Measurements from ENCODE around the gene IGF1R.

Gene IGF1R

DNA sequence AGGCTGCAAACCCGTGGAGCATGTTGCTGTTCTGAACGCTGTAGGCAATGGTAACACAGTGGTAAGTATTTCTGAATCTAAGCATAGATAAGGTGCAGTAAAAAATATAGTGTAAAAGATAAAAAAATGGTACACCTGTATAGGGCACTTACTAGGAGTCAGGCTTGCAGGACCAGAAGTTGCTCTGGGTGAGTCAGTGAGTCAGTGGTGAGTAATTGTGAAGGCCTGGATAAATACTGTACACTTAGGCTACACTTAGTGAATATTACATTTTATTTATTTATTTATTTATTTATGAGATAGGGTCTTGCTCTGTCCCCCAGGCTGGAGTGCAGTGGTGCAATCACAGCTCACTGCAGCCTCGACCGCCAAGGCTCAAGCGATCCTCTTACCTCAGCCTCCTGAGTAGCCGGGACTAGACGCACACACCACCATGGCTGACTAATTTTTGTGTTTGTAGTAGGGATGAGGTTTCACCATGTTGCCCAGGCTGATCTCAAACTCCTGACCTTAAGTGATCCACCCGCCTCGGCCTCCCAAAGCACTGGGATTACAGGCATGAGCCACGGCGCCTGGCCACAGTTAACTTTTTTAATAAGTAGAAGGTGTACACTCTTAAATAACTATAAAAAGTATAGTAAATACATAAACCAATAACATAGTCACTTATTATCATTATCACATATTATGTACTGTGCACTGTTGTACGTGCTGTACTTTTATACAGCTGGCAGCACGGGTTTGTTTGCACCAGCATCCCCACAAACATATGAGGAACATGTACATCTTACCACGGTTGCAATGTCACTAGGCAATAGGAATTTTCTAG is 155.1 kb downstream of the IGF1R start:
- no peak for DNase-seq

DNA sequence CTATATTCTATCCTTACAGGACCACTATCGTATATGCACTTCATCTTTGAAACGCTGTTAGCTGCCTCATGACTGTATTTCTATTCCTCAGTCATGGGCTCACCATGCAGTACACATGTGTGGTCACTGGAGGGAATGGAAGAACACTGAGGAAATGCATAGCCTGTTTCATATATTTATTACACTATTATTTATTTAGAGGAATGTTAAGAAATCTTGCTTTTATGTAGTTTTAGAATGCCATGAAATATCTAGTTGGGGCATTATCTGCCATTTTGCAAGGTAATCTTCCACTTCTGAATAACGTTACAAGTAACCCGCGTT is 155.7 kb downstream of the IGF1R start:
- DNase-seq, result no peak

DNA sequence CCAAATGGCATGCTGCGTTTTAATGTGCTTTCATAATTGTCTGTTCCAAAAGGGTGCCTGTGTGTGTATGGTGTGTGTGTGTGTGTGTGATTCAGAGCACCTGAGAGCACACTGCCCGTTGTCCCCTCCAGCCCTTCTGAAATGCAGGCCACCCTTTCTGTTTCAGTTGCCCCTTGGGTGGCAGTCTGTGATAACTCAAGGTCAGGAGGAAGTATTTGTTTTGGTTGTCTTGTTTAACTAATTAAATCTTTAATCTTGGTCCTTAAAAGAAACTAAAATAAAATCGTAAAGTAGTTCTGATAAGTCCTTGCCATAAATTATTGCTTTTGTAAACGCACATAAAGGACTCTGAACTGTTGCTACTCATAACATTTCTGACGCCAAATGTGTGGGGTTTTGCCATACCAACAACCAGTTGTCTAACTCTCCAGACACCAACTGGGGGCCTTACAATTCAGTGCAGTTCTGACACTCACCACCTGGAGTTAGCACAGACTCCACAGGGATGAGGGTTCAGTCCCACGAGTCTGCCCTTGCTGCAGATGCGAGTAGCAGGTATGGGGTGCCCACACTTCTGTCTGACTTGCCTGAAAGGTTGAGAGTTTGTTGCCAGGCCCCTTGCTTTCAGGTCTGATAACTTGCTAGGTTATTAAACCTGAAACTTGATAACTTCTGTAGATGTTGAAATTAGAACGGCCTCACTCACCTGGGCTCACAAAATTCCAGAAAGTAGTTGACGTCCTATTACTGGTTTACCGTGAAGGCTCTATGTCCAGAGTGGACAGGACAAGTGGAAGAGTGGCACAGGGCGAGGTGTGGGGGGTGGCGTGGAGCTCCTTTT is 157.3 kb downstream of the IGF1R start:
- no peak for DNase-seq

DNA sequence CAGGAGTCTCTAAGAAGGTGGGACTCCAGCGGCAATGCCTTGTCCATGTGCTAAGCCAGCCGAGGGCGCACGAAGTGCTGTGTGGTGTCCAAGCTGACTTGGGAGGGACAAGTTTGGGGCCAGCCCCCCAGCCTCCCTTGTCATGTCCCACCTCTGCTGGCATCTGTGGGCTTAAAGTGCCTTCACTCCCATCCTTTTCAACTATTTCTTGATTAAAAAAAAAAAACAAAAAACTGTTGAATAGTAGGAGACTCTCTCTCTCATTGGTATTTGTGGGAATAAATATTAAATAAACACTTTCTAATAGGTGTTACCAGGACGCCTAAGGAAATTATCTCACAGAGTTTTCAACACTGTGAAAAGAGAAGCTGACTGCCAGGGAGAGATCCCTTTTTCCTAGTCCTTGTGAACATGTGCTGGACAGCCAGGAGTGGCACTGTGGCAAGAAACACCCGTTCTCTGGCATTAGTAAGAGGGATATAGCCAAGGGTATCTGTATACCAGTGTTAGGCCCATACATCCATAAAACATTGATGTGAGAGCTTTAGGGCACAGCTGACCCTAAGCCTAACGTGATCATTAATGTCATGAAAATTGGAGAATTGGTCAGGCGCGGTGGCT is 158.0 kb downstream of the IGF1R start:
- no peak for DNase-seq

DNA sequence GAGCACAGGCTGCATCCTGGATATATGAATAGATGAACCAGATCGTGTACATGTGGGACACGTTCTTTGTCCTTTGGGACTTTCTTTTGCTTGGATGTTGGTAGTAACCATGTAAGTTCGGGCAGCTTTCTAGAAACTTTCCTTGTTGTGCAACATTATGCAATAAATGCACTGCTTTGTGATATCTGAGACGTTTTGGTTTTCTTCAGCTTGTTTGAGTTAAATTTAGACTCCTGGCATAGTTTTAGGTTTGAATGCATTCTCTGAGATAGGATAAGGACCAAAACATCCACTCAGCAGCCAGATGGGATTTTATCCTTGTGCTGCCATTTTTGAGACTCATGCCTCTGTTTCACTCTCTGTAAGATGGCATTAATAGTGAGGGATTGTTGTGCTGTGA is 158.9 kb downstream of the IGF1R start:
- no peak for DNase-seq

DNA sequence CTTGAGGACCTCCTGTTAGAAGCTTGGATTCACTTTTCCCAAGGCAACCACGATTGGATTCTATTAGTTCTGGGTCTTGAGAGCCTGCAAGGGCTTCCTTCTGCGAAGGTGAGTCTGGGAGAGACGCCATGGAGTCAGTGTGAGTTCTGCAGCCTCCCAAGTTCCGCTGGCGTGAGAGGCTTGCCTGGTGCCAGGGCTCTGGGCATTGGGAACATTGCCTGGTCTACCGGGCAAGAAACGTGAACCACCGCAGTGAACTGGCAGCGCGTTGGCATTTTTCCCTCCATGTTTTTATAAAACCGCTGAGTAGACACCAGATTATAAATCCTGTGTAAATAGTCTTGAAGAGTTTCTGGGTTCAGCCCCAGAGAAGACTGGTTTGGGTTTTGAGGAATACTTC is 160.9 kb downstream of the IGF1R start:
- peak; percentile 21 for DNase-seq

DNA sequence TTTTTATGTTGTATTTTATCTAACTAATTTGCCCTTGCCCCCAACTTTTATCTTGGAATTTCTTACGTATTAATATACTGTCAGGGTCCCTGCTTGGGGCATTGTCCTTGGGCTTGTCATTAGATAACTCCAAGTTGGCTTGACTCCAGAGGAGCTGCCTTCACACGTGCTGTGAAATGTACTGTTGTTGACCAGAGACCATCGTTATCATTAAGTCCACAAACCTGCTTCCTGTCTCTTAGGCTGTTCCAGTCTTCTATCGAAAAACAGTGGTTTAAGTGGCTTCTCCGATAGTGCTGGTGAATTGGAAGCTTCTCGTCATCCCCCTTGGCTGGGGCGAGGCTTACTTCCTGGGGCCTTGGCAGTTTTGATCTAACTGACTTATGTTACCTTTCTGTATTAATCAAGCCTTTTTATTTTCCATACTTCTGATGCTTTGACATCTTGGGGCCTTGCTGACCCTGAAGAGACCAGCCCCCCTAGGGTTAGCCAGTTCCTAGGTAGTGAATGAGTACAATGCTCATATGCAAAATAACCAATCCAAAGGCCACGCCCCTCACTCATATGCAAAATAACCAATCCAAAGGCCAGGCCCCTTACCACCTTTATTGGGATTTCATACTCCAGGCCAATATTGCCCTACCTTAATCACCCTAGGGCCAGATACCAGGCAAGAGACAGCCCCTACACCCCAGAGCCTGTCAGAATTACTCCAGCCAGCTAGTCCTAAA is 164.5 kb downstream of the IGF1R start:
- DNase-seq, result no peak

DNA sequence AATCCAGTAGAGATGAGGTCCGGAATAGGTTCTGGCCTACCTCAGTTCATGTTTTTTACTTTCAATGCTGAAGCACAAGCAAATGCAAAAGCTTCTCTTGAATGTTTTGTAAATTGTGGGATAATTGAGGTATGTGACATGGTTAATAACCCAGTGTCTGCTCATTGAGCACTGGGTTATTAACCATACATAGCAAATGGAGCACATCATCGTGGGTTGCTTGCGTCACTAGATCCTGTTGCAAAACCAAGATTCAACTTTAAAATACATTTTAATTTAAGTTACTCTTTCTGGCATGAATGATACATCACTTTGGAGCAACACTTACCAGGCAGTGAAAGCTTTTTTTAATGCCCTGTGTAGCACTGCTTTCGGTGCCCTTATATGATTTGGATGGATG is 165.6 kb downstream of the IGF1R start:
- no peak for DNase-seq

DNA sequence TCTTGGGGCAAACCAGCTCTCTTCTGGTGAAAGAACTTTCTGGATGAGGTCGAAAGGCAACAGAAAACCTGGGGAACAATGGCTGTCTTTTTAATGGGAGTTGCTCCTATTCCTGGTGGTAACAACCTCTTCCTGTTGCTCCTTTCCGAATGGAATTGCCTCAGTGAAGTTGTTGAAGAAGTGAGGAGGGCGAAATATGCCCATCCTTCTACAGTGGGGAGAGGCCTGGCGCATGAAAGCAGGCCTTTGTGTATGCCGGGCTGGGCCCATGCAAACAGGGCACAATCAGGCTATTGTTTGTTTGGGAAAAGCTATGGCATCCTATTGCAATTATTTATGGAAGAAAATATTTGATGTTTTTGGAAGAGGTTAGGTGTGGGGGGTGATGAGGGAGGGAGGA is 166.9 kb downstream of the IGF1R start:
- peak; percentile 78 for DNase-seq

DNA sequence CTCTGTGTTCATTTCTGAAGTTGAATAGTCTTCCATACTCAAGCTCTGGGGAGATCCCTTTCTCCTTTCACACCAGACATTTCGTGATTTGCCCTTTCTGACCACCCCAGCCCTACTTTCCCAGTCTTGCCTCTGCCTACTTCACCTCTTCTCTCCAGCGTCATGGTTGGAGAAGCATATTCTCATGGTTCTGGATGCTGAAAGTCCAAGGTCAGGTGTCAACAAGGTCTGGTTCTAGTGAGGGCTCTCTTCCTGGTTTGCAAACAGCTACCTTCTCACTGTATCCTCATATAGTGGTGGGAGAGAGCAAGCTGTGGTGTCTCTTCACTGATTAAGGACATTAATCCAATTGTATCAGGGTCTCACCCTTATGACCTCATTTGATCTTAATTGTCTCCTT is 169.4 kb downstream of the IGF1R start:
- DNase-seq, result no peak

DNA sequence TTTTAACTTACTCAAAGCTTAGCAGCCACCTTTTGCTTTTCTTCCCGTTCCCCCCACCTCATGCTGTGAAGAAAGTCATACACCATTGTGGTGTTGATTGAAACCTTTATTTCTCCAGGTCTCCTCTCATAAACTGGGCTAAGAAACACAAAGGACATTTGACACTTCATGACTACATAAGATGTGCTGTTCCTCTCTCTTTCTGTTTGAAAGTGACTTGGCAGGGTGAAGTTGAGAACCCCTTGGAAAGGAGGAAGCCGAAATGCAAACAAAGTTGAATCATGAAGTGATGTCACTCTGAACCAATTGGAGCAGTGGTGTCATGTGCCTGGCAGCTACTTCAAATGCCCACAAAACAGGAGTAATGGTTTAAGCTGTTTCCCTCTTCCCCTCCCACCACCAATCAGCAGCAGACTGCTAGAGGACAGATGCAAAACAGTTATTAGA is 174.7 kb downstream of the IGF1R start:
- no peak for DNase-seq

DNA sequence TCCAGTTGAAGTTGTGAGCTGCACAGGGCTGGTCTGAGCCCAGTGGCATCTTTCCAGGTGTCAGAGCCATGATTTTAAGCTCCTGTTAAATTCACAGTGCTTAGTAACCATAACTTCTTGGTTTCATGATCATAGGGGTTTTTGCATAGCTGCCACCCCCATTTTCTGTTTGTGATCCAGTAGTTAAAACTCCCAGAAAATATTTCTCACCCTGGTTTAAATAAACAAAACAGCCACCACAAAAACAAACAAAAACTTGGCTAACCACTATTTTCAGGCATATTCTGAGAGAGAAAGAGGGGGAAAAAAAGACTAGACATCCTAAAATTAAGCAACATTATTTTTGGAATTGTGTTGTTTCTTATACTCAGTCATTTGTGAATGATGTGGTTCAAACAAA is 175.3 kb downstream of the IGF1R start:
- no peak for DNase-seq

DNA sequence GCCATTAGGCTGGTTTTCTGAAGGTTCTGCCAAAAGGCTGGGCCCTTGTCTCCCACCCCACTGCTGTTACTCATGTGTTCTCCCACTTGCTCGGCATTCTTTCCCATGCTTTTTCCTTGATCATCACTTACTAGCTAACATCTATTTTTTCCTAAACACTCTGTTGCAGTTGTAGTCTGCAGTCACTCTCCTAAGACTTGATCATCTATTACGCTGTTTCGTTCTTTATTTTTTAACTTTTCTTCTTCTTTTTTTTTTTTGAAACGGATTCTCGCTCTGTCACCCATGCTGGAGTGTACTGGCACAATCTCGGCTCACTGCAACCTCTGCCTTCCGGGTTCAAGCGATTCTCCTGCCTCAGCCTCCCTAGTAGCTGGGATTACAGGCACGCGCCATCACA is 176.3 kb downstream of the IGF1R start:
- DNase-seq, result no peak

DNA sequence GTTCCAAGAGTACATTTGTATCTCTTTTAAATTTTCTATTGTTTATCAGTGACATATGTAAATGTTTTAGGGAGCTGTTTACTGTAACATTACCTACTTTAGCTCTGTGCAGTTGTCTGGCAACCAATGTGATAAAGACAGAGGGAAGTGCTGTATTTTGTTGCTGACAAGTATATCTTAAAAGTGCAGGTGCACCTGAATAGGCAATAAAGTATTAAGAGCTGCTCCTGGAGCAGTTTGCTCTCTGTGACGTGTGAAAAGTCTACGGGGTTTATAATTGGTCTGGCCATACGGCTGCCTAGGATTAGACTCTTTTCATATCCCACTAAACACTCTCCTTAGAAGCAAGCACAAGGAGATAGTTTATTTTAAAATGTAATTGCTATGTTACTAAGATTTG is 178.3 kb downstream of the IGF1R start:
- no peak for DNase-seq

DNA sequence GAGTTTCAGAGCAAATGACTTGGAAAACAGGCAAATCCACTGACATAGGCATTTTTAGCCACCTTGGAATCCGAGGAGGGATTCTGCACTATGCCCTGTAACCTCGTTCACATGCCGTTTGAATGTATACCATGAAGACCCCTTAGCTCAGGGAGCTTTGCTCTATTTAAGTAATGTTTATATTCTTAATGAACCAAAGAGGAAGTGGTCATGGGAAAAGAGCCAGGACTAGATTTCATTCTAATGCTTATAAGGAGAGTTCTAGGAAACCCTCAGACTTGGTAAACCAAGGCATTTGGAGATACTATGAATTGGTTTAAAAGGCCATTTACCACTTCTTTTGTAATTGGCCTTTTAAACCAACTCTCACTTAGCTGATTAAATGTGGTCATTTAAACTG is 178.9 kb downstream of the IGF1R start:
- no peak for DNase-seq

DNA sequence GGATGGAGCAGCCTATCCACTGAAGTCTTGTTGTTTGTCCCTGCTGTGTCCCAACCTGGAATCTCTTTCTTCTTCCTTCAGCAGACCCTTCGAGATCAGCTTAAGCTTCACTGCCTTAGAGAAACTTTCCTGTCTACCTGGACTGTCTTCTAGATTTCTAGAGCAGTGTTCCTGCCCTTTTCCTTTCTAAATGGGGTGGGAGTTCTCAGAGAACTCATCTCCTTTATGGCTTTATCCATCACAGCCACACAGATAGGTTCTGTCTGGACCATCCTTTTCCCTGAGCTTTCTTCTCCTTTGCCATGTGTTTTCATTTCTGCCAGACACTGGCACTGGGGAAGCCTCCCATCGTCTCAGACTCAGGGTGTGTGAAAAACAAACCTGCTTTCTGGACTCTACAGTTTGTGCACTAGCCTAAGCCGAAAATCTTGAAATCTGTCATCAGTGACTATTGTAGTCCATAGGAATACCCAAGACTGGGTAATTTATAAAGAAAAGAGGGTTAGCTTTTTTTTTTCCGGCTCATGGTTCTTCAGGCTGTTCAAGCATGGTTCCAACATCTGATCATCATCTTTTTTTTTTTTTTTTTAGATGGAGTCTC is 181.8 kb downstream of the IGF1R start:
- no peak for DNase-seq

DNA sequence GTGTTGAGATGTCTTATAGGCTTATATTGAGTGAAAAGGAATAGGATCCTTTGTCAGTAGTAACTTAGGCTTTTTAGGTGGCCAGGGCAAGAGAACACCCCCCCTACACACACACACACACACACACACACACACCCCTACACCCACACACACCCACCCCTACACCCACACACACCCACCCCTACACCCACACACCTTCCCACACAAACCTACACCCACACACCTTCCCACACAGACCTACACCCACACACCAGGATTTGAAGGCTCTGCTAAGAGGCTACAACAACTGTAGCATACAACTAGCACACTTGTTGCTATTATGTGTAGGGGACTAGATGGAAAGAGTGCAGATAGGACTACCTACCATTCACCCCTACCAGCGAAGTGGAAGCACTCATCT is 186.6 kb downstream of the IGF1R start:
- DNase-seq, result no peak

DNA sequence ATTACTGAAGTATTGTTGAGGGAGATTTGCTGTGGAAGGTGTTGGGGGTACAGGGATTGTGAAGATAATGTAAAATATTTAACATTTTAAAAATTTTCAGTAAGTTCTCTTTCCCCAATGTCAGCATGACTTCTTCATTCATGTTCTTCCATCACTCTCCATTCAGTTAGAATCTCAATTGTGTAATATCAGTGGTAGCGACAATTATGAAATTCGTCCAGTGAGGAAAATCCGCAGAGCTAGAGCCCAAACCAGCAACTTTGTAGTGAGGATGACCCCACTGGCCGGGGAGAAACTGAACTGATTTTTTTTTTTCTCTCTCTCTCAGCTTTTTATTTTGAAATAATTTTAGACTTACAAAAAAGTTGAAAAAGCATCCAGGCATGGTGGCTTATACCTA is 187.5 kb downstream of the IGF1R start:
- no peak for DNase-seq

DNA sequence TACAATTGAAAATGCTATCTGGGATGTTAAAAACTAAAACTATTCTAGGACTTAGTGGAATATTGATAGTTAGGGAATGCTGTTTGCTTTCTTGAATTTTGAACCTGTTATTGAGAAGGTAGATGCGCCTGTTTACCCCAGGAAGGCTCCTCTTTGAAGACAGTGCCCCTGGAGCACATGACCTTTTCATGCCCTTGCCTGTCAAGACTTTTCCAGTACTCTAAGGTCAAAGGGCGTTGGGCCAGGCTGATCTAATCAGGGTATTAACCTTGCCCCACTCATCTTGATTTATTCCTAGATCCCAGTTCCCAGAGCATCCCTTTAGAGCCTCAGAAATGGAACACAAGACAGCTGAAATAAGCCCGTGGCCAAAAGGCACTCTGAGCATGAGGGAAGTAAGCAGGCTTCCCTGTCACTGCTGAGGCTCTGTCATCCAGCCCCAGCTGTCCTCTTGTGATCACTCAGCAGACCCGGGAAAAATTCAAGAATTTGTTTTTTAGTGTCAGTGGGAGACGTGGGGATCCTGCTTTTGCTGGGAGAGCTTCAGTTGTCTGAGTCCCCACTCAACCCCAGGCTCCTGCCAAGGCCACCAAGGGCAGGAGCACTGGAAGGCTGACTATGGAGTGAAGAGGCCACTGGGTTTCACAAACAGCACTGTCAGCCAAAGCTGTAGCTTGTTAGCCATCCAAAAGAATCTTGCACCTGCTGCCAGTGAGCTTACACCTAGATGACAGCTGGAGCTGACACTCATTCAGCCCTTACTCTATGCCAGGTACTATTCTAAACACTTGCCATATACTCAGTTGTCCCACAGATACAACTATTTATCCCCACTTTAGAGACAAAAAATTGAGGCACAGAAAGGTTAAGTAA is 190.3 kb downstream of the IGF1R start:
- DNase-seq, result no peak

DNA sequence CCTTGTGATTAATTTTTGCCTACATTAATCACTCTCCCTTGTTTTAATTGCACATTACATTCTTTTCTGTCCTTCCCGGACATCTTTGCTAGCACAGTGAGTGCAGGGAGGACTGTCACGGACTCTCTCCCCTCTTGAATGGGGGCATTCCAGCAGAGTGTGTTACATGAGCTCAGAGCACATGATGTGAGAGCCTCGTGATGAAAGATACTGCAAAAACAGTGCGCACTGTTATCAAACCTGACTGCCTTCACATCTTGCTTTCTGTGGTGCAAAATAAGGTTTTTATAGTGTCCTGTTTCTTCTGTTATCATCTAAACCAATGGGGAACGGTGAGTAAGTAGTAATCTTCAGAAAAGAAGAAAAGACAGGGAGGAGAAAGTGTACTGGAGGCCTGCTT is 191.7 kb downstream of the IGF1R start:
- DNase-seq, result peak; percentile 24

DNA sequence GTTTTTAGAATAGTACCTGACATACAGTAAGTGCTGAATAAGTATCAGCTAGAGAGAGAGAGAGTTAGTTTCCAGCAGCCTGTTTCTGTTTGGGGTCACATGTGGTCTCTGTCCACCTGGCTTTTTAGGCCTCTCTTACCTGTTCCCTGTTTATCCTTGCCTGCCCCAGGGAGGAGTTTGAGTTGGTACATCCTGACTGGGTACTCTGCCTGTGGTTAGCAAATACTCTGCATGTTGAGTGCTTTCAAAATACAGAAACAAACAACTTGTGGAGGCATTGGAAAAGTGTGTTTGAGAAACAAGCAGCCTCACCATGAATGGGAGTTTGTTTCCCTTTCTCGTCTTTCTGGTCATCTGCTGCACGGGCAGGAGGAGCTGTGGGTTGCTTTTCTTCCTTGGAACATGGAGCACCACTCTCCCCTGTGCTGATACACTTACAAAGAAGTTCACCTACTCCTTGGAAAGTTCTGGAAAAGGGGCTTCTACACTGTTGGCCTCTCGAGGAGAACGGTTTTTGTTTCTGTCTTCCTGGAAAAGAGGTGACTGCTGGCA is 193.2 kb downstream of the IGF1R start:
- DNase-seq, result no peak
